Stomach (tissue), 9 donors: ENCODE measurements around the gene RIMBP2. TPM values are rescaled to one million over a fixed set of nuclear protein-coding genes. Genes with fewer than 3 reads are reported as not detected.

Experiments used
- DNase-seq, 2 donors: peaks; one replicate each; pipeline versions ENCODE4 v3.0.0 to v3.0.0-alpha.2; 2013 to 2019
- H3K27ac ChIP-seq, 5 donors: fragments of 200-600 bp in 4 of 5; sonication (generic) in 4 of 5; one replicate each; pipeline ENCODE4 v1.5.1; 2013 to 2019; ENCODE audit warnings: mild to moderate bottlenecking in 1 of 5, moderate library complexity in 1 of 5
- H3K27me3 ChIP-seq, 3 donors: fragments of 200-600 bp; sonication (generic); one replicate each; pipeline ENCODE4 v1.5.1; 2017 to 2019; ENCODE audit warnings: mixed run types in 1 of 3
- H3K36me3 ChIP-seq, 4 donors: fragments of 200-600 bp; sonication (generic); 1 replicate in 3 of 4; 2 replicates in 1 of 4; pipeline ENCODE4 v1.5.1; 2016 to 2019
- H3K4me1 ChIP-seq, 4 donors: fragments of 200-600 bp; sonication (generic); one replicate each; pipeline ENCODE4 v1.5.1; 2016 to 2019
- H3K4me3 ChIP-seq, 4 donors: fragments of 200-600 bp; sonication (generic) in 3 of 4; one replicate each; pipeline ENCODE4 v1.5.1; 2016 to 2019; ENCODE audit warnings: mild to moderate bottlenecking in 1 of 4
- H3K9me3 ChIP-seq, 4 donors: fragments of 200-600 bp; sonication (generic); one replicate each; pipeline ENCODE4 v1.5.1; 2016 to 2019
- EP300 ChIP-seq: sonication (generic); formaldehyde crosslinking; IDR thresholded peaks from one replicate; pipeline ENCODE4 v1.6.1; 2017; ENCODE audit warnings: antibody characterized with exemption
- POLR2A ChIP-seq, 4 donors: fragments of 450-650 bp; IDR thresholded peaks; one replicate each; pipeline ENCODE4 v1.6.1; 2016; ENCODE audit warnings: antibody characterized with exemption in 4 of 4, control low read depth in 2 of 4, mild to moderate bottlenecking in 1 of 4, moderate library complexity in 1 of 4
- POLR2AphosphoS5 ChIP-seq, 3 donors: sonication (generic); formaldehyde crosslinking; IDR thresholded peaks; one replicate each; pipeline ENCODE4 v1.6.1; 2016; ENCODE audit warnings: antibody characterized with exemption in 3 of 3
- WGBS, 5 donors: extraction: QIAGEN DNeasy Blood & Tissue Kit in 3 of 5; methylation state at CpG; one replicate each; pipeline versions ENCODE4 v1.1.5 to v1.1.7; 2013 to 2018; 5-methylcytosine and 5-hydroxymethylcytosine counted together
- intact Hi-C: fragments of 100-400 bp; cut with DNase I; formaldehyde crosslinking; loops from one replicate; pipeline ENCODE4 v1.15.1; 2023; ENCODE audit warnings: low total_unique reads
- polyA plus RNA-seq, 3 donors: library from polyadenylated mRNA; stranded (reverse); fragments of 200-250 nt; gene quantifications; one replicate each; pipeline ENCODE4 v1.2.3, GENCODE V29; 2013
- total RNA-seq, 5 donors: library from RNA; depleted of rRNA; stranded (reverse); fragments of >200 nt; gene quantifications; one replicate each; pipeline versions ENCODE4 v1.1.0 to v1.2.3, GENCODE V29; 2014 to 2016
- TF ChIP-seq, protein P1 (sequence below), 7 experiments: fragments of 450-650 bp in 4 of 7; fragments of 200-600 bp in 3 of 7; sonication (generic) in 3 of 7; IDR thresholded peaks; one replicate each; pipeline ENCODE4 v1.5.1; 2016 to 2019; ENCODE audit warnings: antibody characterized with exemption in 7 of 7, control low read depth in 2 of 7, mild to moderate bottlenecking in 1 of 7
- donor health status: healthy with polysubstance abuse.
- donor health status: Bipolar disorder and iron deficiency.
- donor health status: healthy.

Gene RIMBP2
- total and polyA plus RNA-seq, 8 donors: 0.75 to 44.6 (median 5.6) TPM

DNA sequence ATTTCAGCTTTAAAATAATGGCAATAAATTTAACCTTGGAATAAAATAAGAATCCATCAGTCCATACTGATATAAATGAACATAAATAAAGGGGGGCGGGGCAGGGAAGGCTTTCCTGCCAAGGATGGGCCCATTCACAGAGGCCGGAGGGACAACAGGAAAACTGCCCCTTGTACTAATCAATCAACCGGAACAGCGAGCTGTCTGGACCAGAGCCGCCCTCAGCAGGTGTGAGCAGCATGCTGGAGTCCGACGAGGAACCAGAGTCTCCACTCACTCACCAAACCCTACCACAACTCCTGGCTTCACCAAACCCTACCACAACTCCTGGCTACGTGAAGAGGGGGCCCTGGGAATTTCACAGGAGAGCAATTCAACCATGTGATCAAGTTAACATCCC is 51.3 kb downstream of the RIMBP2 start:
- intact Hi-C loops: no loop called here
- no peak for TF ChIP-seq POLR2A (IDR thresholded peaks at IDR 0.05)
- TF ChIP-seq, protein P1, sequence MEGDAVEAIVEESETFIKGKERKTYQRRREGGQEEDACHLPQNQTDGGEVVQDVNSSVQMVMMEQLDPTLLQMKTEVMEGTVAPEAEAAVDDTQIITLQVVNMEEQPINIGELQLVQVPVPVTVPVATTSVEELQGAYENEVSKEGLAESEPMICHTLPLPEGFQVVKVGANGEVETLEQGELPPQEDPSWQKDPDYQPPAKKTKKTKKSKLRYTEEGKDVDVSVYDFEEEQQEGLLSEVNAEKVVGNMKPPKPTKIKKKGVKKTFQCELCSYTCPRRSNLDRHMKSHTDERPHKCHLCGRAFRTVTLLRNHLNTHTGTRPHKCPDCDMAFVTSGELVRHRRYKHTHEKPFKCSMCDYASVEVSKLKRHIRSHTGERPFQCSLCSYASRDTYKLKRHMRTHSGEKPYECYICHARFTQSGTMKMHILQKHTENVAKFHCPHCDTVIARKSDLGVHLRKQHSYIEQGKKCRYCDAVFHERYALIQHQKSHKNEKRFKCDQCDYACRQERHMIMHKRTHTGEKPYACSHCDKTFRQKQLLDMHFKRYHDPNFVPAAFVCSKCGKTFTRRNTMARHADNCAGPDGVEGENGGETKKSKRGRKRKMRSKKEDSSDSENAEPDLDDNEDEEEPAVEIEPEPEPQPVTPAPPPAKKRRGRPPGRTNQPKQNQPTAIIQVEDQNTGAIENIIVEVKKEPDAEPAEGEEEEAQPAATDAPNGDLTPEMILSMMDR (IDR thresholded peaks at IDR 0.05): no peak
- TF ChIP-seq EP300: no peak
- no peak for TF ChIP-seq POLR2AphosphoS5 (IDR thresholded peaks at IDR 0.05)
- 77 to 89% (median 87%) methylated on average over 8 of the region's 8 CpGs for WGBS, 5 donors
- Histone ChIP-seq H3K27me3 (peaks cover 0 to 13% (median 0%) of the 10 kb centered on the region in 3 donors), H3K4me3 (no peak overlapping the region), H3K36me3 (no peaks in the 10 kb centered on the region), H3K4me1 (no peaks in the 10 kb centered on the region), H3K9me3 (peaks cover 0 to 14% (median 3%) of the 10 kb centered on the region in 4 donors), H3K27ac (no peak overlapping the region)
- DNase-seq: no peak

DNA sequence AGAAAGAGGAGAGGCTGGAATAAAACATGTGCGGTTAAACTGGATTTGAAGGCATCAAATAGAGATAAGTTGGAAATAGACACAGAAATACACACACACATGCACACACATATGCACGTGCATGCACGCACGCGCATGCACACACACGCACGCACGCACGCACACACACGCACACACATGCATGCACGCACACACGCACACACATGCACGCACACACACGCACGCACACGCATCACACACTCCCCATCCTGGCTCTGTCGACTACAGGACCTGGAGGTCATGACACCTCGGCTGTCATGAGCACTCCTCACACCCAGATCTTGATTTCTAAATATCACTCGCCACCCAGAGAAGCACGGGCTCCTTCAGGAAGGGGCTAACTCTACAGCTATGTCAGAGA is 51.8 kb downstream of the RIMBP2 start:
- Histone ChIP-seq H3K36me3 (no peaks in the 10 kb centered on the region), H3K9me3 (peaks cover 0 to 14% (median 3%) of the 10 kb centered on the region in 4 donors), H3K4me3 (no peak overlapping the region), H3K27ac (no peak overlapping the region), H3K27me3 (peaks cover 0 to 13% (median 0%) of the 10 kb centered on the region in 3 donors), H3K4me1 (no peaks in the 10 kb centered on the region)
- WGBS, 5 donors: 60 to 97% (median 88%) methylated on average over 20 of the region's 20 CpGs
- TF ChIP-seq, protein P1 (IDR thresholded peaks at IDR 0.05): no peak
- no peak for TF ChIP-seq EP300
- no peak for TF ChIP-seq POLR2A (IDR thresholded peaks at IDR 0.05)
- no peak for TF ChIP-seq POLR2AphosphoS5 (IDR thresholded peaks at IDR 0.05)
- intact Hi-C loops: no loop called here
- DNase-seq: no peak

DNA sequence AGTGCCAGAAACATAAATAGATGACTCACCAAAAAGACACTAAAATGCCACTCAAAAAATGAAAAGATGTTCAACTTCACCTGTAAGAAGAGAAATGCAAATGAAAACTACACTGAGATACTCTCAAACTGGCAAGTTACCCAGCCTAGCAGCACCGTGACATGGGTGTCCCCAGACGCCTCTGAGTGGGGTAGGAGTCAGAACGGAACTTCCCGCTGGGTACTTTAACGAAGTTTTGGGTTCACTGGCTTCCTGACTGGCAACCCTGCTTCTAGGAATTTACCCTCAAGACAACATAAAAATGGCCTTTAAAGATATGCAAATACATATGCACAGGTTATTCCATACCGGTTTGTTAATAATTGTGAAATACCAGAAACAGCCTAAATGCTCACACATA is 52.6 kb downstream of the RIMBP2 start:
- Histone ChIP-seq H3K27ac (no peak overlapping the region), H3K4me1 (no peaks in the 10 kb centered on the region), H3K27me3 (peaks cover 0 to 17% (median 0%) of the 10 kb centered on the region in 3 donors), H3K9me3 (peaks cover 0 to 12% (median 3%) of the 10 kb centered on the region in 4 donors), H3K36me3 (no peaks in the 10 kb centered on the region), H3K4me3 (no peak overlapping the region)
- WGBS, 5 donors: 42 to 80% (median 72%) methylated on average over 6 of the region's 6 CpGs
- TF ChIP-seq, protein P1 (IDR thresholded peaks at IDR 0.05): no peak
- TF ChIP-seq POLR2A (IDR thresholded peaks at IDR 0.05): no peak
- no peak for TF ChIP-seq POLR2AphosphoS5 (IDR thresholded peaks at IDR 0.05)
- TF ChIP-seq EP300: no peak
- DNase-seq: no peak
- intact Hi-C loops: no loop called here

DNA sequence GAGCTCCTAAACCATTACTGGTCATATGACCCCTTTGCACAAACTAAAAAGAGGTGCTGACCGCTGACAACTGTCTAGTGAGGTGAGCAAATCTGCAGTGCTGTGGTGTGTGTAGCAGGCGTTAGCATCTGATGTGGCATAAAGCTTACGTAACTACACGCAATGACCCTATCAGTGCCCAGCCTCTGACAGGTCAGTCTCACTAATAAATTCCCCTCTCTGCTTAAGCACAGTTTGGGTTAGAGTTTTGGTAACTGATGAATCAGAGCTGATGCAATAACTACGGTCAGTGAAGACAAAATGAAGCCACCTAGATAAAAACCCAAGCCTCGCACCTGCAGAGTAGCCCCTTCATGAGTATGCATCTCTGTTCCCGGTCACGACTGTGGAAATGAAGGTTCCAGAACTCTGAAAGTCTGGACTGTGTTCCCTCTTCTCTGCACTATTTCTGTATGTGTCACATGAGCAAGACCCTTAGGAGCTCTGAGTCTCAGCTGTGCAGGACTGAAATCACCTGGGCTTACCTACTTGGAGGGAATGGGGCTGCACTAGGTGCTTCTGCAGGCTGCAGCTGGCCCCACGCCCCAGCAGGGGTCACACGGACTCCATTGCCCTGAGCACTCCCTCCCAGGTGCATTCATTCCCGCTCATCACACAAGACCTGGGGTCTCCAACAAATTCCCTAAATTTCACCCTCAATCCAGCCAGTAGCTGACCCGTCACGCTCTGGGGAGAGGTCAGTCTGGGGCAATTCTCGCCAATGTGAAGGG is 54.4 kb downstream of the RIMBP2 start:
- 66 to 81% (median 71%) methylated on average over 14 of the region's 14 CpGs for WGBS, 5 donors
- Histone ChIP-seq H3K36me3 (no peaks in the 10 kb centered on the region), H3K27me3 (peaks cover 0 to 28% (median 5%) of the 10 kb centered on the region in 3 donors), H3K27ac (no peak overlapping the region), H3K4me3 (no peak overlapping the region), H3K9me3 (no peaks in the 10 kb centered on the region), H3K4me1 (no peaks in the 10 kb centered on the region)
- no peak for DNase-seq
- intact Hi-C loops: no loop called here
- TF ChIP-seq POLR2AphosphoS5 (IDR thresholded peaks at IDR 0.05): no peak
- TF ChIP-seq, protein P1 (IDR thresholded peaks at IDR 0.05): no peak
- TF ChIP-seq POLR2A (IDR thresholded peaks at IDR 0.05): no peak
- no peak for TF ChIP-seq EP300
